BLaER1 (cell line): ENCODE measurements around the gene GET4.
"Not testable (repeated sequence)": the region's sequence is repeated elsewhere in the genome, so short reads cannot be mapped to it uniquely, and the experiment has no call there.

Experiments
- H3K27ac ChIP-seq: shearing (Covaris generic); formaldehyde crosslinking; 2 replicates; pipeline ENCODE4 v1.8.1; 2022
- H3K27me3 ChIP-seq: shearing (Covaris generic); formaldehyde crosslinking; 2 replicates; pipeline ENCODE4 v1.8.1; 2022
- H3K36me3 ChIP-seq: shearing (Covaris generic); formaldehyde crosslinking; 2 replicates; pipeline ENCODE4 v1.8.1; 2022
- H3K4me1 ChIP-seq: shearing (Covaris generic); formaldehyde crosslinking; 2 replicates; pipeline ENCODE4 v1.8.1; 2022
- H3K4me2 ChIP-seq: shearing (Covaris generic); formaldehyde crosslinking; 2 replicates; pipeline ENCODE4 v1.8.1; 2022
- H3K4me3 ChIP-seq: shearing (Covaris generic); formaldehyde crosslinking; 2 replicates; pipeline ENCODE4 v1.8.1; 2022
- H3K9ac ChIP-seq: shearing (Covaris generic); formaldehyde crosslinking; 2 replicates; pipeline ENCODE4 v1.8.1; 2022
- H3K9me3 ChIP-seq: shearing (Covaris generic); formaldehyde crosslinking; 2 replicates; pipeline ENCODE4 v1.8.1; 2022
- H4K20me1 ChIP-seq: shearing (Covaris generic); formaldehyde crosslinking; 2 replicates; pipeline ENCODE4 v1.8.1; 2022
- Cebpa-rat ChIP-seq: shearing (Covaris generic); IDR thresholded peaks from 2 replicates; pipeline ENCODE4 v1.8.1; 2022

Gene GET4

DNA sequence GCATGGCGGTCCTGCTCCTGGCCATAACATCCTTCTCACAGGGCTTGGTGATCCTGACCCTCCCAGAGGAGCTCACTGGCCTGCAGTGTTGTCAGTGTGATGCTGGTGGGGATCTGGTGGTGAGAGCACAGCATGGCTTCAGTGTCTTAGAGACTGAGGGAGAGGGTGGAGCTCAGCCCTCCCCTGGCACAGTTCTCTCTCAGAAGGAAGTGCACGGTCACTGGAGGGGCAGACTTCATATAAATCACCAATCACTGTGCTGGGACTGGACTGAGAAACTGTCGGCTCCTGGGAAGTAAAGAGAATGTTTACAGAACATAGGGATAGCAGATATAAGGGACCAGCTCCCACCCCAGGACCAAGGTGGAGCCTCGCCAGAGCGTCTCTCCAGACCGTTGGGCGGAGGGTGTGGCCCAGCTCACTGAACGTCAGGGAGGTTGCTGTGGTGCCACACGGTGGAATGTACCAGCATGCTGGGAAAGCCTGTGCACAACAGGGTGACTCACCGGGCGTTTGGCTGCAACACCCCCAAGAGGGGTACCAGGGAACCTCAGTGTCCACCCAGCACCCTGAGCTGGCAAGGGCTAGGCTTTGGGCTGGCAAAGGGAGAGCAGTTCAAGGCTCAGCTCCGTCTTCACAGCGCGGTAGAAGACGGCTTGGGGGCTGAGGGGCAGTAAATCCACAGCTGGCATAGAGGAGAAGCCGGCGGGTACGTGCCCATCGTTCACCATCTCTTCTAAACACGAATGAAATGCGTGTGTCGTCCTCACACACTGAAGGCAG is 8.8 kb upstream of the GET4 start:
- Histone ChIP-seq H3K36me3 (peaks cover 92% of the 10 kb centered on the region), H3K27me3 (no peaks in the 10 kb centered on the region), H3K4me2 (no peak overlapping the region), H3K9me3 (no peaks in the 10 kb centered on the region), H3K9ac (no peak overlapping the region), H3K4me1 (no peaks in the 10 kb centered on the region), H4K20me1 (peaks cover 11% of the 10 kb centered on the region; the same call in 1 of the 2 replicates), H3K4me3 (no peak overlapping the region), H3K27ac (no peak overlapping the region)
- TF ChIP-seq Cebpa-rat, result no peak

DNA sequence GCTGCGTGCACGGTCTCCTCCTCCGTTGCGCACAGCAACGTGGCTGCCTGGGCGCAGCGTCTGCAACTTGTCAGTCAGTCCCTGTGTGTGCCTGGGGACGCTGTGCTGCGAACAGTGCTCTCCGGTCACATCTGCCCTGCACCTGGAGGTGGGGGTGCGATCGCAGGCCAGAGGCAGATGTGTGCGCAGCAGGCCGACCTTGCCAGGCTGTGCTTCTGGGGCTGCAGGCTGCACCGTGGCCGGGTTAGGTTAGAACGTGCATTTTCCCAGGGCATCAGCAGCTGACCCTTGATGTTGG is 8.2 kb upstream of the GET4 start:
- H3K4me2 ChIP-seq, result no peak overlapping the region
- no peaks in the 10 kb centered on the region for H3K9me3 ChIP-seq
- peaks cover 3% of the 10 kb centered on the region for H3K4me1 ChIP-seq
- no peak for TF ChIP-seq Cebpa-rat
- H3K27ac ChIP-seq, result no peak overlapping the region
- H3K9ac ChIP-seq, result no peak overlapping the region
- H3K4me3 ChIP-seq, result no peak overlapping the region
- peaks cover 92% of the 10 kb centered on the region for H3K36me3 ChIP-seq
- H4K20me1 ChIP-seq, result peaks cover 11% of the 10 kb centered on the region; the same call in 1 of the 2 replicates
- no peaks in the 10 kb centered on the region for H3K27me3 ChIP-seq

DNA sequence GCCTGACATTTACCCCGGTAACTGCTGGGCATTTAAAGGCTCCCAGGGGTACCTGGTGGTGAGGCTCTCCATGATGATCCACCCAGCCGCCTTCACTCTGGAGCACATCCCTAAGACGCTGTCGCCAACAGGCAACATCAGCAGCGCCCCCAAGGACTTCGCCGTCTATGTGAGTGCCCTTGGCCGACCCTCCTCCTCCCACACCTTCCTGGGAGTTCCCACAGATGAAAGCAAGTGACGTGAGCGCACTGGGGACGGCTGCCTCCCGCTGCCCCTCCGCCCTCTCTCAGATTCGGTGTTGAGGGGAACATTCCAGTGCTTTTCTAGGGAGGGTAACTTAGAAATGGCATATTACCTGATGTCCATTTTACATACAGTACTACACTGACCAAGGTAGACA is 7.0 kb upstream of the GET4 start:
- Histone ChIP-seq H3K4me3 (no peak overlapping the region), H3K4me2 (no peak overlapping the region), H3K36me3 (peaks cover 91% of the 10 kb centered on the region), H3K27ac (no peak overlapping the region), H4K20me1 (peaks cover 11% of the 10 kb centered on the region; the same call in 1 of the 2 replicates), H3K9ac (no peak overlapping the region), H3K9me3 (no peaks in the 10 kb centered on the region), H3K4me1 (peaks cover 13% of the 10 kb centered on the region), H3K27me3 (no peaks in the 10 kb centered on the region)
- no peak for TF ChIP-seq Cebpa-rat

DNA sequence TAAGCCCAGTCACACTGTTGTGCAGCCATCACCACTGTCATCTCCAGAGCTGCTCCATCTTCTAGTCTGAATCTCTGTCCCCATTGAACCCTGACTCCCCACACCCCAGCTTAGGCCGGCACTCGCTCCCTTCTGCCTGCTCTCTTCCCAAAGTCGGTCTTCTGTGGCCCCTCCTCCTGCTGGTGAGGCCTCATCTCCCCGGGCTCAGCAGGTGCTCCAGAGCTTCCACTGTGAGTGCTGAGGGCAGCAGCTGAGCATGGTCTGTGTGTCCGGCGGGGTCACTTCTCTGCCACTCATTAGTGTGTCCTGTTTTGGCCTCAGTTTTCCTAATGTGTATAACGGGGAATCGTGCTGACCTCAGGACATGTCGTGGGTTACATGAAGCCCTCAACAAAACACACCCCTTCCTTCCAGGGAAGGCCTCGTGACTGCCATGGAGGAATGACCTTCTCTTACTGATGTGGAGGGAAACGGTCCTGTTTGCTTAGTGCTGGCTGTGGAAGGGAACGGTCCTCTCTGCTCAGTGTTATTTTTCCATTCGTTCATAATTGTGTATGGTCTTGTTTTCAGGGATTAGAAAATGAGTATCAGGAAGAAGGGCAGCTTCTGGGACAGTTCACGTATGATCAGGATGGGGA is 4.3 kb upstream of the GET4 start:
- H3K9ac ChIP-seq, result 0 out of 2 replicates have a peak overlapping the region, but pooled peaks have one; percentile 38

DNA sequence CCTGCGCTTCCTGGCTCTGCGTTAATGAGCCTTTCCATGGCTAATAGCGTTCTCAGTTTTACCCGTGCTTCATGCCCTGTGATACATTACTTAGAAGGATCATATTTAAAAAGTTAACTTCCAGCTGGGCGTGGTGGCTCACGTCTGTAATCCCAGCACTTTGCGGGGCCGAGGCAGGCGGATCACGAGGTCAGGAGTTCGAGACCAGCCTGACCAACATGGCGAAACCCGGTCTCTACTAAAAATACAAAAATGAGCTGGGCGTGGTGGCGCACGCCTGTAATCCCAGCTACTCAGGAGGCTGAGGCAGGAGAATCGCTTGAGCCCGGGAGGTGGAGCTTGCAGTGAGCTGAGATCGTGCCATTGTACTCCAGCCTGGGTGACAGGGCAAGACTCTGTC is 3.7 kb upstream of the GET4 start:
- Histone ChIP-seq H3K4me1 (peaks cover 27% of the 10 kb centered on the region), H3K36me3 (peaks cover 70% of the 10 kb centered on the region)
- not testable (repeated sequence) for H3K4me3 ChIP-seq, H3K27me3 ChIP-seq, H3K9ac ChIP-seq, H3K27ac ChIP-seq, H3K4me2 ChIP-seq, H4K20me1 ChIP-seq, H3K9me3 ChIP-seq

More for the DNA sequence above, 4.3 kb upstream of the GET4 start:
- Histone ChIP-seq H3K4me2 (no peak overlapping the region), H3K27me3 (no peaks in the 10 kb centered on the region), H3K36me3 (peaks cover 76% of the 10 kb centered on the region), H4K20me1 (peaks cover 11% of the 10 kb centered on the region; the same call in 1 of the 2 replicates), H3K4me3 (no peak overlapping the region), H3K4me1 (peaks cover 27% of the 10 kb centered on the region), H3K27ac (no peak overlapping the region), H3K9me3 (no peaks in the 10 kb centered on the region)
- TF ChIP-seq Cebpa-rat, result no peak

DNA sequence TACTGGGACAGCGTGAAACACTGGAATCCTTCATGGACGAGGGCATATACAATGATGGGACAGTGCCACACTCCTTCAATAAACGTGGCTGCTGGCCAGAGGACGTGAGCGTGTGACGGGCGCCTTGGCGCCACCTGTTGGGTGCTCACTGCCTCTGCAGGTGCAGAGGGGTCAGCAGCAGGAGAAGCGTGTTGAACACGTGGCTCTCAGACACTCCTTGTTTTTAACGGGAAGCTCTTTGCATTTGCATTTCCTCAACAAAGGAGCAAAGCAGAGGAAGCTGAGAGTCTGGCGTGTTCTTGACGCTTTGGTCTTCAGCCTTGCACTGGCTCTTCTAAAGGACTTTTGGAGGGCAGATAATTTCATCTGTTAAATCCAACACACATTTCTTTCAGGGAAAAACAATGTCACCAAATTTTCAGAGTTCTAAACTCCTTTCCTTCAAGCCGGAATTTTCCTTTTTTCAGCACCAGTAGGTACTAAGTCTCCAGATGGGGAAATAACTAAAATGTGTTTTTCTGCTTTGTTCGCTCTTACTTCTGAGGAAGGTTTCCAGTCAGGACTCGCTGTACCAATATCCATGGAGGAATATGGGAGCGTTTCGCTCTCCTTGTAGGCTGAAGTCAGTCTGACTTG is 2.9 kb upstream of the GET4 start:
- Histone ChIP-seq H3K27me3 (no peaks in the 10 kb centered on the region), H3K4me1 (peaks cover 34% of the 10 kb centered on the region), H3K9ac (peak overlapping the region; percentile 51; the same call in 1 of the 2 replicates), H4K20me1 (peaks cover 8% of the 10 kb centered on the region), H3K27ac (peak overlapping the region; percentile 36), H3K4me2 (peak overlapping the region; percentile 43), H3K9me3 (no peaks in the 10 kb centered on the region), H3K4me3 (no peak overlapping the region), H3K36me3 (peaks cover 62% of the 10 kb centered on the region)
- TF ChIP-seq Cebpa-rat, result no peak

DNA sequence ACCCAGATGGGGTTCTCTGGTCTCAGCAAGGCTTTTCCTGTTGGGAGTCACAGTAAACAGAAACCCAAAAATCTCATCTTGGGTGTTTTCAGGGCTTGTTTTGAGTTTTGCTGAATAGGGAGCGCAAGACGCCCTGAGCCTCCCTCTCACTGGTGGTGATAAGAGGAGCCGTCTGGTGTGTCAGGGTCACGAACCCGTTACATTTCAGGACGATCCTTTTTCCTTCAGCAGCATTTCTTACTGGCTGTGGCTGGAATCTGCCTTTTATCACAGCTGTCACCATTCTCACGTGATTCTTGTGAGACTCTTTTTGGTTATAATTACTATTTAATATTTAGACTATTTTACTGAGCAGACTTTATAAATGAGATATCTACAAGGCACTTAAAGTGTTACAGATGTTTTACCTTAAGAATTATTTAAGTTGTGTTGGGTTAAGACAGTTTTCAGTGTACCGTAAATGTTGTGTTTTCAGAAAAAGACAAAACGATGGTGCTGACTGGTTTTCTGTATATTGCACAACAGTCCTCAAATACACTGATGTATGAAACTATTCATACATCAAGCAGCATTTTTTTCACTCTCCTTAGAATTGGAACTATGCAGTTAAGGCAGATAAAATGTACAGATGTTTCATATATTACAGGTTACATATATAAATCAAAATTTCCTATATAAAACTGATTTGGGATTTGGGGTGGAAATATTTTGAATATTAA is 2.2 kb upstream of the GET4 start:
- Histone ChIP-seq H3K36me3 (peaks cover 64% of the 10 kb centered on the region), H3K9ac (0 out of 2 replicates have a peak overlapping the region, but pooled peaks have one; percentile 51)

DNA sequence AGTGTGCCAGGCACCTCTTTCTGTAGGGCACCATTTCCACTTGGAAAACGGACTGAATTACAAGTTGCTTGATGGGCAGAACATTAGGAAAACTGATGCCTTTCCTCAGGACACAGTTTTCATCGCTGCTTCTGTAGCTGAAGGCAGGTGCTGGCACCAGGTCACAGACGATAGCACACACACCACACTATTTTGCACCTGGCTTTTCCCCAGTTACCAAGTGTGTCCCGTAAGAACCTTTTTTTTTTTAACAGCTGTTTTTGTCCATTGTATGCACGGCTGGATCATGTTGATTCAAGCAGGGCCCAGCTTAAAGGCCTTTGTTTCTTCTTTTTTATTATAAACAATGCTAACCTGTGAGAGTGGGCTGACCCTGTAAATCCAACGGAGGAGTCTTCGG is 1.3 kb upstream of the GET4 start:
- Histone ChIP-seq H3K4me1 (peaks cover 49% of the 10 kb centered on the region), H4K20me1 (peaks cover 23% of the 10 kb centered on the region), H3K27ac (peak overlapping the region; percentile 83), H3K9me3 (no peaks in the 10 kb centered on the region), H3K36me3 (peaks cover 61% of the 10 kb centered on the region), H3K4me2 (peak overlapping the region; percentile 75), H3K4me3 (no peak overlapping the region), H3K27me3 (no peaks in the 10 kb centered on the region), H3K9ac (peak overlapping the region; percentile 67)
- no peak for TF ChIP-seq Cebpa-rat

More for the DNA sequence above, 2.2 kb upstream of the GET4 start:
- TF ChIP-seq Cebpa-rat, result peak; percentile 46; the same call in 1 of the 2 replicates
- H3K4me1 ChIP-seq, result peaks cover 41% of the 10 kb centered on the region
- no peaks in the 10 kb centered on the region for H3K27me3 ChIP-seq
- peaks cover 15% of the 10 kb centered on the region for H4K20me1 ChIP-seq
- H3K4me3 ChIP-seq, result no peak overlapping the region
- H3K4me2 ChIP-seq, result peak overlapping the region; percentile 43
- no peaks in the 10 kb centered on the region for H3K9me3 ChIP-seq
- H3K27ac ChIP-seq, result peak overlapping the region; percentile 36

DNA sequence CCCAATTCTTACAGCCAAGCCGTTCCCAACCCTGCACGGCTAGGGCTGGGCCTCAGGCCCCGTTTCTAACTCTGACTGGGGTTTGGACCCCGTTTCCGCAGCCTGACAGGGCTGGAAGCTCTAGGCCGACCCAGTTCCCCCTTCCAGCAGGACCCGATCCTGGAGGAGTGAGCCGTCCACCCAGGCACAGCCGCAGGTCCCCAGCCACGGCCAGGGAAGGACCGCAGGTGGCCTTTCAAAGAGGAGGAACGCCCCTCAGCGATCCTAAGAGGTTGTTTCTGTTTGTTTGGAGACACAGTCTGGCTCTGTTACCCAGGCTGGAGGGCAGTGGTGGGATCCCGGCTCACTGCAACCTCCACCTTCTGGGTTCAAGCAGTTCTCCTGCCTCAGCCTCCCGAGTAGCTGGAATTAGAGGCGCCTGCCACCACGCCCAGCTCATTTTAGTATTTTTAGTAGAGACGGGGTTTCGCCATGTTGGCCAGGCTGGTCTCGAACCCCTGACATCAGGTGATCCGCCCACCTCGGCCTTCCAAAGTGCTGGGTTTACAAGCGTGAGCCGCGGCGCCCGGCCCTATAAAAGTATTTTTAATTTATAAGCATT is 778 bp upstream of the GET4 start:
- Histone ChIP-seq H3K4me3 (peak overlapping the region; percentile 40), H3K4me2 (peak overlapping the region; percentile 75), H3K9ac (peak overlapping the region; percentile 67), H3K27ac (peak overlapping the region; percentile 83), H3K9me3 (no peaks in the 10 kb centered on the region), H3K27me3 (no peaks in the 10 kb centered on the region), H3K36me3 (peaks cover 61% of the 10 kb centered on the region), H4K20me1 (peaks cover 29% of the 10 kb centered on the region), H3K4me1 (peaks cover 51% of the 10 kb centered on the region)
- TF ChIP-seq Cebpa-rat, result no peak
